ENCODE measurements around the gene FLII.

DNA sequence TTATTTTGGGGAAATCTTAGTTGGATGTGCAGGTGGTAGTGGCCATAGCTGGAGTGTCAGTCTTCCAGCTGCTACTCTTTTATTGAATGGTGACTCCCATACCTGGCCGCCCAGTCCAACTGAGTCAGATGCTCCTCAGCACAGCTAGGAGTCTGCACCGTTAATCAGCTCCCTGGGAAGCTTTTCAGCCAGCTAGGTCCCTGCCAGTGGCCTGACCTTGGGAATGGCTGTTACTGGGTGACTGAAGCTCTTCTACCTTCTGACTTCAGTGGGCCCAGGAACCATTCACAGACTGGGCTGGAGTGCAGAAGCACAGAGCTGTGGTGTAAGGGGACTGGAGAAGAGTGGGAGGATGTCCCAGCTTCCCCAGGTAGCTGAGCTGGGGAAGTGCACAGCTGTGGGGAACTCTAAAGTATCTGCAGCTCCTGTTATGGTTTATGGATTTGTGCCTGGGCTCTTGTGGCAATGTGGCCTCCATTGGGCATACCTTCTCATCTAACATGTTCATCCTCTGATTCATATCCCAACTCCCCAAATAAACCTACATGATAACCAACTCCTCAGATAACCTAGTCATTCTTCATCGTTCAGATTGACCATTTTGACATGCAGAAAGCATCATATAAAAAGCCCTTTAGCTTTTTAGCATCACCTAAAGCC, 60.9 kb downstream of the FLII start:
- TF ChIP-seq GATA2 (IDR thresholded peaks at IDR 0.05; ENCODE audit: low read depth, low read length), result no peak
- TF ChIP-seq GATA3 (IDR thresholded peaks at IDR 0.05; ENCODE audit: low read depth, low read length), result no peak
